GM12872 (cell line): ENCODE results near the gene ZNF212.

Source experiments
- CTCF ChIP-seq: IDR thresholded peaks from 3 replicates; pipeline ENCODE4 v1.5.1; 2011; ENCODE audit warnings: low read depth, mild to moderate bottlenecking, low read length, moderate library complexity; ENCODE audit not compliant: insufficient read depth

ZNF212 gene

GRCh38 chr7:149198161-149198816 lies 41.2 kb upstream of the ZNF212 start:
- no peak for TF ChIP-seq CTCF

- no peak for TF ChIP-seq CTCF
Observed at GRCh38 chr7:149199234-149199995, 40.0 kb upstream of the ZNF212 start.

DNA sequence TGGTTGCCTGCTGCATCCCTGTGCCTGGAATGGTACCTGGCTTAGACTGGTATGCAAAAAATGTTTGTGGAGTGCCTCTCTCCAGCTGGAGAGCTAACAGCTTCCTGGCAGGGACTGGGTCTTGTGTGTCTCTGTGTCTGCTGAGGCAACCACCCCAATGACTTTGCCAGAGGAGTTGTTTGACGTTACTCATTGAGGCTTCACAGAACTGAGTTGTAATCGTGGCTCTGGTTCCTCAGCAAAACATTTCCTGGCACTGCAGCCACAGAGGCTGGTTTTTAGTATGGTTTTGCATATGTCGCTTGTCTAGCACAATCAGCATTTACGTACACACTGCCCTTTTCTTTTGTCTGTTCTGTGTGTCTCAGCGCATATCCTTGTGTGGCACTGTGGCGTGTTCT lies 36.6 kb upstream of the ZNF212 start:
- TF ChIP-seq CTCF: no peak

- no peak for TF ChIP-seq CTCF
Observed at GRCh38 chr7:149205690-149206381, 33.6 kb upstream of the ZNF212 start.

GRCh38 chr7:149207324-149208035 lies 32.0 kb upstream of the ZNF212 start:
- no peak for TF ChIP-seq CTCF

DNA sequence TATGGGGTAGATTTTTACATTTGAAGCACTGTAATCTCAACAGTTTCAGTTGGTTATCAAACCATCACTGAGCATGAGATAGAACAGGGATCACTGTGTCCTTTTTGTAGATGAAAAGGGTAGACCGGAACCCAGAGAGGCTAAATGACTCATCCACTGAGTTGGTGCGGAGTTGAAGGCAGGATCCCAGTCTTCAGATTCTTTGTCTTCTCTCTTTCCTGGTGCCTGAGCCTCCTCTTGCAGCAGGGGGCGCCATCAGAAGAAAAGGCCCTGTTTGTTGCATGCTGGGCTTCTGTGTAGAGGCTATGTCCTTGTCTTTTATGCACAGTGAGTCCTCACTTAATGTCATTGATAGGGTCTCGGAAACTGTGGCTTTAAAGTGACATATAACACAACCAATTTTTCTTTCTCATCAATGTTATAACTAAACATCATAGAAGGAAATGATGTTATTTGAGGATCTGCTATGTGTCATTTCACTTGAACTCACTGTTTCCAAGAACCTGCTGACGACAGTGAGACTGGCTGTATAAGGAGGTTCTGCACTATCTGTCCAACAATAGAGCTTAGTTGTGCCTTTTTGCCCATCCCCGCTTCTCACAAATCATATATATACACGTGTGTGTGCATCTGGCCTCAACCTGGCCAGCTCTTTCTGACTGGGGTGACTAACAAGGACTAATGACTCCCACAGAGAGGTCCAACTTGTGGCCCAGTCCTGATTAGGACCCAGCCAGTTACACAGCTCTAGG lies 29.8 kb upstream of the ZNF212 start:
- peak; percentile 76 for TF ChIP-seq CTCF
